Thoracic aorta (tissue), 2 donors: ENCODE data around the gene HLX. TPM values are rescaled to one million over a fixed set of nuclear protein-coding genes. Genes with fewer than 3 reads are reported as not detected.

ENCODE experiments used
- ATAC-seq: fragments of 150-250 bp; one replicate; pipeline ENCODE4 v1.8.0; 2017; ENCODE audit warnings: low read depth; ENCODE audit not compliant: insufficient number of reproducible peaks, low FRiP score
- DNase-seq: peaks from one replicate; pipeline ENCODE4 v3.0.0-alpha.2; 2020; ENCODE audit warnings: low spot score
- H3K27ac ChIP-seq, 2 donors: fragments of 200-600 bp; sonication (generic); 1 replicate in 1 of 2; 2 replicates in 1 of 2; pipeline ENCODE4 v1.5.1; 2016; ENCODE audit warnings: mild to moderate bottlenecking in 2 of 2, moderate library complexity in 2 of 2
- H3K27me3 ChIP-seq: fragments of 200-600 bp; sonication (generic); replicated peaks from 2 replicates; pipeline ENCODE4 v1.6.0; 2016; ENCODE audit warnings: mild to moderate bottlenecking; ENCODE audit not compliant: insufficient read depth
- H3K36me3 ChIP-seq: fragments of 200-600 bp; sonication (generic); one replicate; pipeline ENCODE4 v1.5.1; 2016
- H3K4me1 ChIP-seq, 2 donors: fragments of 200-600 bp; sonication (generic); 1 replicate in 1 of 2; 2 replicates in 1 of 2; pipeline versions ENCODE4 v1.5.1 to v1.6.0; 2016; ENCODE audit warnings: low read depth in 2 of 2, mild to moderate bottlenecking in 1 of 2; ENCODE audit not compliant: control insufficient read depth in 1 of 2
- H3K4me3 ChIP-seq: fragments of 200-600 bp; sonication (generic); 2 replicates; pipeline ENCODE4 v1.5.1; 2016; ENCODE audit warnings: mild to moderate bottlenecking
- H3K9me3 ChIP-seq: fragments of 200-600 bp; sonication (generic); 2 replicates; pipeline ENCODE4 v1.5.1; 2016
- CTCF ChIP-seq: fragments of 200-600 bp; sonication (generic); IDR thresholded peaks from one replicate; pipeline ENCODE4 v1.5.1; 2019; ENCODE audit warnings: antibody characterized with exemption
- total RNA-seq, 2 donors: library from RNA; depleted of rRNA; stranded (reverse); fragments of >200 nt; gene quantifications; one replicate each; pipeline versions ENCODE4 v1.1.0 to v1.2.3, GENCODE V29; 2016

The HLX gene
- total RNA-seq = 10 to 100 TPM; 11.0 to 33.5 TPM

- H3K4me3 ChIP-seq = peak within 1 kb of the TSS; percentile 89
- H3K9me3 ChIP-seq = no peaks in the 10 kb centered on the region
- peaks cover 0 to 23% of the 10 kb centered on the region in 2 donors for H3K4me1 ChIP-seq
- DNase-seq (peak; percentile 77), ATAC-seq (peak; percentile 79)
- H3K36me3 ChIP-seq = no peaks in the 10 kb centered on the region
- H3K27me3 ChIP-seq = no peaks in the 10 kb centered on the region
- H3K27ac ChIP-seq = peak within 1 kb of the TSS; percentile 81
- TF ChIP-seq CTCF = no peak
Observed at GRCh38 chr1:220879076-220879508, at the start of gene HLX. HLX (plus strand) TSS chr1:220879443; CDS start chr1:220879858, 415 bp downstream.

- H3K27me3 ChIP-seq = no peaks in the 10 kb centered on the region
- TF ChIP-seq CTCF = no peak
- H3K4me3 ChIP-seq = no peak overlapping the region
- H3K4me1 ChIP-seq = peaks cover 6 to 16% of the 10 kb centered on the region in 2 donors
- H3K36me3 ChIP-seq = no peaks in the 10 kb centered on the region
- no peak for ATAC-seq
- no peaks in the 10 kb centered on the region for H3K9me3 ChIP-seq
- H3K27ac ChIP-seq = no peak overlapping the region
- no peak for DNase-seq
Observed at GRCh38 chr1:220833436-220833835, 45.8 kb upstream of the HLX start.

- H3K9me3 ChIP-seq = no peaks in the 10 kb centered on the region
- no peaks in the 10 kb centered on the region for H3K27me3 ChIP-seq
- no peaks in the 10 kb centered on the region for H3K36me3 ChIP-seq
- H3K4me3 ChIP-seq = no peak overlapping the region
- no peak overlapping the region for H3K27ac ChIP-seq
- no peak for ATAC-seq
- TF ChIP-seq CTCF = no peak
- no peak for DNase-seq
- peaks cover 4 to 8% of the 10 kb centered on the region in 2 donors for H3K4me1 ChIP-seq
Observed at GRCh38 chr1:220834155-220834870, 44.9 kb upstream of the HLX start.

- Histone ChIP-seq H3K9me3 (no peaks in the 10 kb centered on the region), H3K36me3 (no peaks in the 10 kb centered on the region), H3K4me1 (peaks cover 2 to 8% of the 10 kb centered on the region in 2 donors), H3K27ac (no peak overlapping the region), H3K27me3 (no peaks in the 10 kb centered on the region), H3K4me3 (no peak overlapping the region)
- ATAC-seq (no peak), DNase-seq (no peak)
- no peak for TF ChIP-seq CTCF
Observed at GRCh38 chr1:220838578-220838977, 40.7 kb upstream of the HLX start.

GRCh38 chr1:220839474-220839873 lies 39.8 kb upstream of the HLX start:
- DNase-seq (no peak), ATAC-seq (no peak)
- H3K9me3 ChIP-seq = no peaks in the 10 kb centered on the region
- no peak overlapping the region for H3K4me3 ChIP-seq
- no peak for TF ChIP-seq CTCF
- H3K4me1 ChIP-seq = peaks cover 6 to 12% of the 10 kb centered on the region in 2 donors
- H3K27me3 ChIP-seq = no peaks in the 10 kb centered on the region
- no peaks in the 10 kb centered on the region for H3K36me3 ChIP-seq
- no peak overlapping the region for H3K27ac ChIP-seq
